GM04504 (cell line): ENCODE measurements around the gene PSMC4.
A peak's percentile ranks its signal among the peaks of the same experiment; 100 is the strongest.
"Not testable (repeated sequence)": the region's sequence is repeated elsewhere in the genome, so short reads cannot be mapped to it uniquely, and the experiment has no call there.

ENCODE experiments used
- DNase-seq: peaks from one replicate; pipeline ENCODE4 v3.0.0-alpha.2; 2012; ENCODE audit warnings: low read depth

PSMC4 gene

GRCh38 chr19:39946532-39946931 is 24.4 kb upstream of the PSMC4 start:
- DNase-seq, result no peak

GRCh38 chr19:39949026-39949747 is 21.8 kb upstream of the PSMC4 start:
- no peak for DNase-seq

- DNase-seq, result no peak
These were observed 19.8 kb upstream of the PSMC4 start for GRCh38 chr19:39951065-39951650.

- DNase-seq, result peak; percentile 6
These were observed 19.3 kb upstream of the PSMC4 start for GRCh38 chr19:39951686-39952085.

- no peak for DNase-seq
These were observed 17.1 kb upstream of the PSMC4 start for GRCh38 chr19:39953915-39954314.

GRCh38 chr19:39957886-39958285 is 13.1 kb upstream of the PSMC4 start:
- DNase-seq, result not testable (repeated sequence)

GRCh38 chr19:39958942-39959341 is 12.0 kb upstream of the PSMC4 start:
- not testable (repeated sequence) for DNase-seq

GRCh38 chr19:39959407-39959806 is 11.6 kb upstream of the PSMC4 start:
- not testable (repeated sequence) for DNase-seq

- DNase-seq, result no peak
These were observed 7.1 kb upstream of the PSMC4 start for GRCh38 chr19:39963898-39964297.

- DNase-seq, result no peak
These were observed 4.3 kb upstream of the PSMC4 start for GRCh38 chr19:39966617-39967016.

GRCh38 chr19:39967561-39967960 is 3.4 kb upstream of the PSMC4 start:
- no peak for DNase-seq

- no peak for DNase-seq
These were observed 2.2 kb upstream of the PSMC4 start for GRCh38 chr19:39968789-39969188.

- DNase-seq, result no peak
These were observed 1.7 kb upstream of the PSMC4 start for GRCh38 chr19:39969266-39969665.

GRCh38 chr19:39969681-39970424 is 1.1 kb upstream of the PSMC4 start:
- DNase-seq, result no peak

- DNase-seq, result no peak
These were observed 615 bp upstream of the PSMC4 start for GRCh38 chr19:39970425-39970674.

GRCh38 chr19:39971380-39972035 is 543 bp downstream of the PSMC4 start:
- DNase-seq, result no peak

- no peak for DNase-seq
These were observed 3.6 kb downstream of the PSMC4 start for GRCh38 chr19:39974377-39975155.

- DNase-seq, result no peak
These were observed 11.9 kb downstream of the PSMC4 start for GRCh38 chr19:39982883-39983282.

GRCh38 chr19:39983695-39984300 is 12.8 kb downstream of the PSMC4 start:
- no peak for DNase-seq

GRCh38 chr19:39986643-39987042 is 15.7 kb downstream of the PSMC4 start:
- DNase-seq, result no peak

- DNase-seq, result no peak
These were observed 16.2 kb downstream of the PSMC4 start for GRCh38 chr19:39987167-39987566.

- DNase-seq, result no peak
These were observed 16.6 kb downstream of the PSMC4 start for GRCh38 chr19:39987596-39987995.
